Smooth muscle cell of the brain vasculature (primary cell): ENCODE measurements around the gene EPB41L4A.
"Not testable (repeated sequence)": the region's sequence is repeated elsewhere in the genome, so short reads cannot be mapped to it uniquely, and the experiment has no call there.

Experiments
- DNase-seq: peaks from one replicate; pipeline ENCODE4 v3.0.0-alpha.2; 2012; ENCODE audit warnings: low read depth, low spot score

Gene EPB41L4A

GRCh38 chr5:112403069-112403468 is 16.0 kb downstream of the EPB41L4A start:
- DNase-seq = no peak

- no peak for DNase-seq
These were observed 17.2 kb downstream of the EPB41L4A start for GRCh38 chr5:112401924-112402323.

- DNase-seq = no peak
These were observed 21.4 kb downstream of the EPB41L4A start for GRCh38 chr5:112397690-112398089.

GRCh38 chr5:112396430-112396829 is 22.6 kb downstream of the EPB41L4A start:
- no peak for DNase-seq

GRCh38 chr5:112395299-112395698 is 23.8 kb downstream of the EPB41L4A start:
- DNase-seq = not testable (repeated sequence)

- DNase-seq = no peak
These were observed 28.8 kb downstream of the EPB41L4A start for GRCh38 chr5:112390327-112390726.

- DNase-seq = no peak
These were observed 30.3 kb downstream of the EPB41L4A start for GRCh38 chr5:112388739-112389138.

GRCh38 chr5:112388074-112388473 is 31.0 kb downstream of the EPB41L4A start:
- DNase-seq = no peak

GRCh38 chr5:112386766-112387165 is 32.3 kb downstream of the EPB41L4A start:
- DNase-seq = no peak

- DNase-seq = no peak
These were observed 33.1 kb downstream of the EPB41L4A start for GRCh38 chr5:112385969-112386368.

- no peak for DNase-seq
These were observed 33.5 kb downstream of the EPB41L4A start for GRCh38 chr5:112385566-112385965.

GRCh38 chr5:112384523-112384922 is 34.6 kb downstream of the EPB41L4A start:
- no peak for DNase-seq

GRCh38 chr5:112382886-112383285 is 36.2 kb downstream of the EPB41L4A start:
- DNase-seq = no peak

GRCh38 chr5:112381521-112381920 is 37.6 kb downstream of the EPB41L4A start:
- no peak for DNase-seq

GRCh38 chr5:112379542-112380325 is 39.3 kb downstream of the EPB41L4A start:
- DNase-seq = no peak

GRCh38 chr5:112374818-112375217 is 44.3 kb downstream of the EPB41L4A start:
- DNase-seq = no peak

GRCh38 chr5:112374356-112374755 is 44.7 kb downstream of the EPB41L4A start:
- no peak for DNase-seq

- no peak for DNase-seq
These were observed 45.2 kb downstream of the EPB41L4A start for GRCh38 chr5:112373885-112374284.

- no peak for DNase-seq
These were observed 46.5 kb downstream of the EPB41L4A start for GRCh38 chr5:112372543-112372942.

GRCh38 chr5:112371067-112371466 is 48.0 kb downstream of the EPB41L4A start:
- DNase-seq = no peak

- no peak for DNase-seq
These were observed 51.7 kb downstream of the EPB41L4A start for GRCh38 chr5:112367400-112367799.

GRCh38 chr5:112366987-112367386 is 52.1 kb downstream of the EPB41L4A start:
- no peak for DNase-seq

GRCh38 chr5:112360740-112361139 is 58.3 kb downstream of the EPB41L4A start:
- not testable (repeated sequence) for DNase-seq
